H1 (cell line): ENCODE measurements around the gene NCAPD2.

ENCODE experiments used
- BRCA1 ChIP-seq: IDR thresholded peaks from 2 replicates; pipeline ENCODE4 v1.6.1; 2012; ENCODE audit warnings: low read depth, low read length, improper control_type of control experiment
- EGR1 ChIP-seq: IDR thresholded peaks from 2 replicates; pipeline ENCODE4 v1.6.1; 2011; ENCODE audit warnings: low read depth, low read length, borderline replicate concordance
- EP300 ChIP-seq, 2 experiments: IDR thresholded peaks; 1 replicate in 1 of 2; 2 replicates in 1 of 2; pipeline ENCODE4 v1.6.1; 2011 to 2012; ENCODE audit warnings: low read depth in 2 of 2, low read length in 2 of 2, mild to moderate bottlenecking in 2 of 2, borderline replicate concordance in 1 of 2, inconsistent platforms in 1 of 2, moderate library complexity in 1 of 2
- FOSL1 ChIP-seq: IDR thresholded peaks from 2 replicates; pipeline ENCODE4 v1.6.1; 2011; ENCODE audit warnings: mild to moderate bottlenecking, low read depth, low read length, moderate library complexity; ENCODE audit not compliant: insufficient read depth
- HDAC6 ChIP-seq: IDR thresholded peaks from one replicate; pipeline ENCODE4 v1.7.1; 2012; ENCODE audit warnings: low read depth, mild to moderate bottlenecking, inconsistent platforms, low read length, moderate library complexity
- JUN ChIP-seq: IDR thresholded peaks from 2 replicates; pipeline ENCODE4 v1.6.1; 2011; ENCODE audit warnings: low read depth, mild to moderate bottlenecking, improper control_type of control experiment, low read length
- JUND ChIP-seq: IDR thresholded peaks from 2 replicates; pipeline ENCODE4 v1.6.1; 2011; ENCODE audit warnings: mild to moderate bottlenecking, improper control_type of control experiment, low read length
- MAFK ChIP-seq: IDR thresholded peaks from 2 replicates; pipeline ENCODE4 v1.6.1; 2012; ENCODE audit warnings: low read depth, mild to moderate bottlenecking, improper control_type of control experiment, low read length
- POLR2A ChIP-seq, 2 experiments: IDR thresholded peaks; 1 replicate in 1 of 2; 2 replicates in 1 of 2; pipeline ENCODE4 v1.6.1; 2011; ENCODE audit warnings: low read depth in 2 of 2, low read length in 2 of 2, mild to moderate bottlenecking in 2 of 2; ENCODE audit errors: control extremely low read depth in 1 of 2
- RAD21 ChIP-seq, 2 experiments: IDR thresholded peaks in 1 of 2; conservative IDR thresholded peaks in 1 of 2; 2 replicates each; pipeline ENCODE4 v1.6.1; 2011; ENCODE audit warnings: low read depth in 2 of 2, low read length in 2 of 2, improper control_type of control experiment in 1 of 2, inconsistent platforms in 1 of 2, mild to moderate bottlenecking in 1 of 2, moderate library complexity in 1 of 2
- SIN3A ChIP-seq, 2 experiments: IDR thresholded peaks in 1 of 2; conservative IDR thresholded peaks in 1 of 2; 2 replicates each; pipeline ENCODE4 v1.6.1; 2011 to 2012; ENCODE audit warnings: low read length in 2 of 2, improper control_type of control experiment in 1 of 2, low read depth in 1 of 2, mild to moderate bottlenecking in 1 of 2
- SP4 ChIP-seq: IDR thresholded peaks from 2 replicates; pipeline ENCODE4 v1.6.1; 2012; ENCODE audit warnings: low read length, inconsistent platforms
- SUZ12 ChIP-seq: fragments of 200-600 bp; sonication (generic); IDR thresholded peaks from 2 replicates; pipeline ENCODE4 v1.6.1; 2012; ENCODE audit warnings: mild to moderate bottlenecking, inconsistent platforms, low read length, moderate library complexity, mixed read lengths
- TF ChIP-seq, protein P1 (sequence below), 3 experiments: IDR thresholded peaks; 1 replicate in 2 of 3; 2 replicates in 1 of 3; pipeline versions ENCODE4 v1.5.1 to v1.6.1; 2011; ENCODE audit warnings: low read length in 3 of 3, mild to moderate bottlenecking in 3 of 3, inconsistent platforms in 2 of 3, low read depth in 1 of 3, moderate library complexity in 1 of 3; ENCODE audit not compliant: insufficient read depth in 1 of 3; ENCODE audit errors: control extremely low read depth in 1 of 3

DNA sequence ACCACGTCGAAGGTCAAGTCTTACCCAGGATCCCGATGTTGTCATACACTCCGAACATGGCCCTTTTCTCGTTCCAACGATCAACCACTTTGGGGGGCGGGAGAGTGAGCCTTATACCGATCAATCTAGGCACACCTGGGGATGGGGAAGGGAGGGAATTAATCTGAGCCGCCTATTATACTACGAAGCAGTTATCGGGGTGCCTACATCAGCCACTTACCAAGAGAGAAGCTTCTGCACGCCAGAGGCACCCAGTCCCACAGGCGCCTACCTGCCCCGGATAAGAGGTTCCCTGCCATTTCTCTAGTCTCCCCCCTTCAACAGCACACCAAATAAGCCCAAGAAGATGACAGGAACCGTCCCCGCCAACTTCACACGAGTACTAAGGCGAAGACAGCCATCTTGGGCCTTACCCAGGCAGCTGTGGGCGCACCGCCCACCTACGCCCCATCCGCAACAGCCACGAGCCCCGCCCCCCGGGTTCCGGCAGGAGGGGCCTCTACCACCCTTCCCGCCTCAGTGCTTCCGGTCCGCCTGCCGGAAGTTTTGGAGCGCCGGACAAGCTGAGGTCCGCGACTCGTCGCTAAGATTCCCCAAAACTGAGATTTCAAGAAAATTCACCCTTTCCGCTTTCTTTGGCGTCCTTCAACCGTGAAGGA lies 935 bp upstream of the NCAPD2 start, which contains the start of gene MRPL51:
- TF ChIP-seq EGR1 (peak; percentile 85; the same call in 1 of the 2 replicates), JUN (no peak), SUZ12 (no peak), SP4 (no peak), MAFK (no peak), EP300 (IDR thresholded peaks at IDR 0.05; ENCODE audit: borderline replicate concordance in 1 of 2, low read depth in 2 of 2, low read length in 2 of 2) (no peak), BRCA1 (no peak), RAD21 (IDR thresholded peaks at IDR 0.05 in 1 of 2, conservative IDR thresholded peaks at IDR 0.05 in 1 of 2; ENCODE audit: low read depth in 2 of 2, low read length in 2 of 2) (no peak), SIN3A (conservative IDR thresholded peaks at IDR 0.05 in 1 of 2, IDR thresholded peaks at IDR 0.05 in 1 of 2; ENCODE audit: low read depth in 1 of 2, low read length in 2 of 2) (peak; percentile 70 to 82; a peak in 2 of 4 replicates), POLR2A (IDR thresholded peaks at IDR 0.05; ENCODE audit: control extremely low read depth in 1 of 2, low read depth in 2 of 2, low read length in 2 of 2) (peak; percentile 76 to 83; a peak in 2 of 3 replicates), FOSL1 (no peak), HDAC6 (no peak), JUND (no peak)
- TF ChIP-seq, protein P1, sequence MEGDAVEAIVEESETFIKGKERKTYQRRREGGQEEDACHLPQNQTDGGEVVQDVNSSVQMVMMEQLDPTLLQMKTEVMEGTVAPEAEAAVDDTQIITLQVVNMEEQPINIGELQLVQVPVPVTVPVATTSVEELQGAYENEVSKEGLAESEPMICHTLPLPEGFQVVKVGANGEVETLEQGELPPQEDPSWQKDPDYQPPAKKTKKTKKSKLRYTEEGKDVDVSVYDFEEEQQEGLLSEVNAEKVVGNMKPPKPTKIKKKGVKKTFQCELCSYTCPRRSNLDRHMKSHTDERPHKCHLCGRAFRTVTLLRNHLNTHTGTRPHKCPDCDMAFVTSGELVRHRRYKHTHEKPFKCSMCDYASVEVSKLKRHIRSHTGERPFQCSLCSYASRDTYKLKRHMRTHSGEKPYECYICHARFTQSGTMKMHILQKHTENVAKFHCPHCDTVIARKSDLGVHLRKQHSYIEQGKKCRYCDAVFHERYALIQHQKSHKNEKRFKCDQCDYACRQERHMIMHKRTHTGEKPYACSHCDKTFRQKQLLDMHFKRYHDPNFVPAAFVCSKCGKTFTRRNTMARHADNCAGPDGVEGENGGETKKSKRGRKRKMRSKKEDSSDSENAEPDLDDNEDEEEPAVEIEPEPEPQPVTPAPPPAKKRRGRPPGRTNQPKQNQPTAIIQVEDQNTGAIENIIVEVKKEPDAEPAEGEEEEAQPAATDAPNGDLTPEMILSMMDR (IDR thresholded peaks at IDR 0.05; ENCODE audit: control extremely low read depth in 1 of 3, insufficient read depth in 1 of 3, low read depth in 1 of 3, low read length in 3 of 3), result no peak
